GM23248 (cell line): ENCODE data around the gene LRP1-AS.

ENCODE experiments used
- EZH2 ChIP-seq: fragments of 200-600 bp; sonication (generic); IDR thresholded peaks from 2 replicates; pipeline ENCODE4 v1.6.1; 2018; ENCODE audit warnings: antibody characterized with exemption, mild to moderate bottlenecking; ENCODE audit not compliant: insufficient read depth, poor library complexity, severe bottlenecking
- EZH2phosphoT487 ChIP-seq: fragments of 200-600 bp; sonication (generic); IDR thresholded peaks from 2 replicates; pipeline ENCODE4 v1.6.1; 2018; ENCODE audit warnings: antibody characterized with exemption, moderate library complexity, mild to moderate bottlenecking, low read depth; ENCODE audit not compliant: insufficient read depth

- TF ChIP-seq EZH2 (no peak), EZH2phosphoT487 (no peak)
Measured at GRCh38 chr12:57152639-57153038, 5.2 kb upstream of the LRP1-AS start.
